ENCODE data around the gene GALNS. TPM values are rescaled to one million over a fixed set of nuclear protein-coding genes. Genes with fewer than 3 reads are reported as not detected.
A peak's percentile ranks its signal among the peaks of the same experiment; 100 is the strongest.

The GALNS gene
- total RNA-seq, 3 donors from 2014 or later: 16.2 to 29.5 (median 17.9) TPM

GRCh38 chr16:88855736-88856121 lies 1.0 kb downstream of the GALNS start:
- TF ChIP-seq POLR2AphosphoS5 (IDR thresholded peaks at IDR 0.05) (no peak), POLR2A (IDR thresholded peaks at IDR 0.05) (no peak), CTCF (IDR thresholded peaks at IDR 0.05) (no peak)
- Histone ChIP-seq H3K36me3 (no peaks in the 10 kb centered on the region), H3K4me3 (peak overlapping the region; percentile 68 to 97 (median 75)), H3K4me1 (peaks cover 0 to 7% of the 10 kb centered on the region in 2 donors), H3K27me3 (no peaks in the 10 kb centered on the region), H3K27ac (peak overlapping the region in 1 of 2 donors; percentile 91), H3K9me3 (no peaks in the 10 kb centered on the region)
- peak in 1 of 2 donors; percentile 19 for DNase-seq (ENCODE audit: low spot score in 2 of 2)
- intact Hi-C loops (cut with DNase I; ENCODE audit: low total_unique reads): loop anchor here (1.0 kb wide), 1 partner anchor 11 kb away; no protein-coding TSS in a partner anchor

- Histone ChIP-seq H3K27me3 (no peaks in the 10 kb centered on the region), H3K4me3 (no peak overlapping the region), H3K4me1 (peaks cover 0 to 7% of the 10 kb centered on the region in 2 donors), H3K36me3 (no peaks in the 10 kb centered on the region), H3K9me3 (no peaks in the 10 kb centered on the region), H3K27ac (no peak overlapping the region)
- no peak for TF ChIP-seq CTCF (IDR thresholded peaks at IDR 0.05)
- no peak for TF ChIP-seq POLR2A (IDR thresholded peaks at IDR 0.05)
- TF ChIP-seq POLR2AphosphoS5 (IDR thresholded peaks at IDR 0.05): no peak
- DNase-seq (ENCODE audit: low spot score in 2 of 2): no peak
- intact Hi-C loops (cut with DNase I; ENCODE audit: low total_unique reads): no loop called here
These were observed 1.6 kb downstream of the GALNS start for GRCh38 chr16:88855176-88855575.

GRCh38 chr16:88854306-88855111 lies 2.2 kb downstream of the GALNS start:
- no peaks in the 10 kb centered on the region for H3K36me3 ChIP-seq
- H3K27me3 ChIP-seq: no peaks in the 10 kb centered on the region
- H3K9me3 ChIP-seq: no peaks in the 10 kb centered on the region
- intact Hi-C loops (cut with DNase I; ENCODE audit: low total_unique reads): no loop called here
- no peak for DNase-seq (ENCODE audit: low spot score in 2 of 2)
- H3K4me3 ChIP-seq: no peak overlapping the region
- no peak overlapping the region for H3K27ac ChIP-seq
- TF ChIP-seq POLR2AphosphoS5 (IDR thresholded peaks at IDR 0.05) (no peak), CTCF (IDR thresholded peaks at IDR 0.05) (no peak), POLR2A (IDR thresholded peaks at IDR 0.05) (no peak)
- H3K4me1 ChIP-seq: peaks cover 0 to 7% of the 10 kb centered on the region in 2 donors

GRCh38 chr16:88853325-88853941 lies 3.3 kb downstream of the GALNS start:
- H3K36me3 ChIP-seq: no peaks in the 10 kb centered on the region
- H3K4me1 ChIP-seq: peaks cover 0 to 7% of the 10 kb centered on the region in 2 donors
- intact Hi-C loops (cut with DNase I; ENCODE audit: low total_unique reads): no loop called here
- H3K27me3 ChIP-seq: no peaks in the 10 kb centered on the region
- H3K9me3 ChIP-seq: no peaks in the 10 kb centered on the region
- TF ChIP-seq POLR2A (IDR thresholded peaks at IDR 0.05): no peak
- TF ChIP-seq POLR2AphosphoS5 (IDR thresholded peaks at IDR 0.05): no peak
- DNase-seq (ENCODE audit: low spot score in 2 of 2): no peak
- H3K27ac ChIP-seq: no peak overlapping the region
- H3K4me3 ChIP-seq: no peak overlapping the region

- intact Hi-C loops (cut with DNase I; ENCODE audit: low total_unique reads): no loop called here
- Histone ChIP-seq H3K27me3 (no peaks in the 10 kb centered on the region), H3K9me3 (no peaks in the 10 kb centered on the region), H3K4me1 (no peaks in the 10 kb centered on the region), H3K36me3 (no peaks in the 10 kb centered on the region), H3K27ac (no peak overlapping the region), H3K4me3 (no peak overlapping the region)
- no peak for DNase-seq (ENCODE audit: low spot score in 2 of 2)
- no peak for TF ChIP-seq CTCF (IDR thresholded peaks at IDR 0.05)
- no peak for TF ChIP-seq POLR2A (IDR thresholded peaks at IDR 0.05)
- no peak for TF ChIP-seq POLR2AphosphoS5 (IDR thresholded peaks at IDR 0.05)
These were observed 5.1 kb downstream of the GALNS start for GRCh38 chr16:88851616-88852015.
